GOT3 (cell line): ENCODE data around the gene PHF24.
"Not testable (repeated sequence)": the region's sequence is repeated elsewhere in the genome, so short reads cannot be mapped to it uniquely, and the experiment has no call there.

Experiments used
- DNase-seq: peaks from one replicate; lab custom pipeline; 2025; ENCODE audit warnings: mixed read lengths; lab: John Stamatoyannopoulos, UW

Gene PHF24

GRCh38 chr9:34996905-34997279, 38.8 kb downstream of the PHF24 start:
- no peak for DNase-seq

- no peak for DNase-seq
Measured at GRCh38 chr9:34997379-34997781, 39.3 kb downstream of the PHF24 start.

- DNase-seq = no peak
Measured at GRCh38 chr9:34998266-34998665, 40.2 kb downstream of the PHF24 start.

GRCh38 chr9:34999576-34999975, 41.5 kb downstream of the PHF24 start:
- DNase-seq = no peak

GRCh38 chr9:35000535-35001284, 42.6 kb downstream of the PHF24 start:
- DNase-seq = no peak

- no peak for DNase-seq
Measured at GRCh38 chr9:35001285-35001677, 43.2 kb downstream of the PHF24 start.

GRCh38 chr9:35001803-35002502, 43.9 kb downstream of the PHF24 start:
- DNase-seq = no peak

GRCh38 chr9:35002623-35003022, 44.5 kb downstream of the PHF24 start:
- DNase-seq = no peak

- not testable (repeated sequence) for DNase-seq
Measured at GRCh38 chr9:35004299-35004698, 46.2 kb downstream of the PHF24 start.

- no peak for DNase-seq
Measured at GRCh38 chr9:35010351-35010958, 52.4 kb downstream of the PHF24 start.

- DNase-seq = no peak
Measured at GRCh38 chr9:35014517-35014916, 56.4 kb downstream of the PHF24 start.

GRCh38 chr9:35023443-35023842, 65.4 kb downstream of the PHF24 start:
- DNase-seq = not testable (repeated sequence)

- DNase-seq = no peak
Measured at GRCh38 chr9:35026671-35027070, 68.6 kb downstream of the PHF24 start.

GRCh38 chr9:35027374-35027773, 69.3 kb downstream of the PHF24 start:
- DNase-seq = no peak

GRCh38 chr9:35027860-35028259, 69.8 kb downstream of the PHF24 start:
- no peak for DNase-seq

GRCh38 chr9:35028341-35028740, 70.3 kb downstream of the PHF24 start:
- DNase-seq = no peak

- no peak for DNase-seq
Measured at GRCh38 chr9:35029241-35029640, 71.2 kb downstream of the PHF24 start.

- DNase-seq = no peak
Measured at GRCh38 chr9:35029852-35030251, 71.8 kb downstream of the PHF24 start.
